ENCODE results near the gene PRPH. TPM values are rescaled to one million over a fixed set of nuclear protein-coding genes. Genes with fewer than 3 reads are reported as not detected.

The PRPH gene
- total and polyA plus RNA-seq, 2 of the 8 experiments (the other 6 are each of a cell fraction or from before 2014, with no cell fraction given), result 0.79 to 1.4 TPM

- TF ChIP-seq USF2 (IDR thresholded peaks at IDR 0.05; ENCODE audit: low read length), result 0 out of 2 replicates have a peak, but pooled peaks have one; percentile 12
Observed at GRCh38 chr12:49331380-49332222, 36.7 kb downstream of the PRPH start (continued).

Data from H1 (cell line).